ENCODE data around the gene SLC22A1.

- TF ChIP-seq POLR2A (IDR thresholded peaks at IDR 0.05) = no peak
- TF ChIP-seq CTCF (IDR thresholded peaks at IDR 0.05) = no peak
These were observed 17.3 kb downstream of the SLC22A1 start for GRCh38 chr6:160138839-160139419.

Measured in breast epithelium (tissue), 3 donors.